Ectodermal cell (in vitro differentiated cells): ENCODE data around the gene SLC4A1AP.

Source experiments
- H3K27ac ChIP-seq: 2 replicates; pipeline ENCODE4 v1.7.0; 2013; ENCODE audit warnings: mild to moderate bottlenecking, low read depth, low read length; ENCODE audit not compliant: insufficient read depth, poor library complexity, severe bottlenecking
- H3K27me3 ChIP-seq: 2 replicates; pipeline ENCODE4 v1.7.0; 2013; ENCODE audit warnings: mild to moderate bottlenecking, low read length; ENCODE audit not compliant: insufficient read depth, control insufficient read depth, poor library complexity, severe bottlenecking
- H3K36me3 ChIP-seq: one replicate; pipeline ENCODE4 v1.7.0; 2013; ENCODE audit warnings: low read length; ENCODE audit not compliant: control insufficient read depth, insufficient read depth
- H3K4me1 ChIP-seq: one replicate; pipeline ENCODE4 v1.7.0; 2013; ENCODE audit warnings: low read length; ENCODE audit not compliant: control insufficient read depth, insufficient read depth
- H3K4me3 ChIP-seq: 2 replicates; pipeline ENCODE4 v1.7.0; 2013; ENCODE audit warnings: low read depth, low read length, control low read depth; ENCODE audit not compliant: insufficient read depth
- H3K9me3 ChIP-seq: 2 replicates; pipeline ENCODE4 v1.7.0; 2013; ENCODE audit warnings: mild to moderate bottlenecking, low read length, moderate library complexity; ENCODE audit not compliant: control insufficient read depth
- WGBS, 2 experiments: methylation state at CpG; one replicate each; pipeline ENCODE4 v1.1.7; 2013; ENCODE audit warnings: missing lambda C conversion rate in 2 of 2; 5-methylcytosine and 5-hydroxymethylcytosine counted together

Gene SLC4A1AP

GRCh38 chr2:27717070-27717795, 53.5 kb downstream of the SLC4A1AP start:
- 65 to 67% methylated on average over 9 of the region's 9 CpGs for WGBS, 2 experiments
- Histone ChIP-seq H3K4me1 (peaks cover 10% of the 10 kb centered on the region), H3K9me3 (no peaks in the 10 kb centered on the region), H3K27ac (no peak overlapping the region), H3K4me3 (no peak overlapping the region), H3K27me3 (peaks cover 28% of the 10 kb centered on the region), H3K36me3 (no peaks in the 10 kb centered on the region)

DNA sequence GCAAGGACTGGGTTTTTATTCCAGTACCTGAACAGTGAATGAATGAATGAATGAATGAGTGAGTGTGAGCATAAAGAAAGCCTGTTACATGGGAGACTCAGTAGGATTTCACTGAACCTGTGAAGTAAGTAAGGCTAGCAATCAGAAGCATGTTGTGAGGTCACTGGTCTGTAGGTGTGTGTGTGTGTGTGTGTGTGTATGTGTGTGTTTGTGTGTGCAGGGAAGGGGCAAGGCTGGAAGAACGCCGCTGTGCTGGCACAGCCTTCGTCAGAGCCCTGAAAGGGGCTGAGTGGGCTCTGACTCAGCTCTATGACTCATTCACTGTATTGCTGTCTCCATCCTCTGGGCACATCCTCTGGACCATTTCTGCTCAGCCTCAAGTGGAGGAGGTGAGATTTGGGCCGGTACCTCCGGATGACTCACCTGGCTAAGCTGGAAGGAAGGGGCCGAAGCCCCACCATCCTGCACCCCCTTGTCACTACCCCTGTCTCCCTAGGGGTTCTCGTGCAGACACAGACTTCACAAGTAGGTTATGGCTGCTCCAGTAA, 56.4 kb downstream of the SLC4A1AP start:
- no peaks in the 10 kb centered on the region for H3K9me3 ChIP-seq
- peaks cover 14% of the 10 kb centered on the region for H3K4me1 ChIP-seq
- peaks cover 20% of the 10 kb centered on the region for H3K27me3 ChIP-seq
- no peak overlapping the region for H3K4me3 ChIP-seq
- WGBS, 2 experiments, result 76 to 87% methylated on average over 7 of the region's 7 CpGs
- no peaks in the 10 kb centered on the region for H3K36me3 ChIP-seq
- no peak overlapping the region for H3K27ac ChIP-seq

- Histone ChIP-seq H3K27me3 (peaks cover 10% of the 10 kb centered on the region), H3K4me1 (peaks cover 11% of the 10 kb centered on the region), H3K9me3 (no peaks in the 10 kb centered on the region), H3K36me3 (no peaks in the 10 kb centered on the region), H3K4me3 (no peak overlapping the region), H3K27ac (no peak overlapping the region)
- 79 to 81% methylated on average over 8 of the region's 8 CpGs for WGBS, 2 experiments
These were observed 57.6 kb downstream of the SLC4A1AP start for GRCh38 chr2:27721335-27721734.

GRCh38 chr2:27721884-27722485, 58.3 kb downstream of the SLC4A1AP start:
- no peak overlapping the region for H3K27ac ChIP-seq
- no peak overlapping the region for H3K4me3 ChIP-seq
- H3K36me3 ChIP-seq, result no peaks in the 10 kb centered on the region
- peaks cover 10% of the 10 kb centered on the region for H3K4me1 ChIP-seq
- 84 to 89% methylated on average over 2 of the region's 2 CpGs for WGBS, 2 experiments
- H3K27me3 ChIP-seq, result peaks cover 4% of the 10 kb centered on the region
- no peaks in the 10 kb centered on the region for H3K9me3 ChIP-seq

- WGBS, 2 experiments, result 48% methylated on average over 11 of the region's 11 CpGs
- H3K27ac ChIP-seq, result no peak overlapping the region
- H3K27me3 ChIP-seq, result no peaks in the 10 kb centered on the region
- H3K4me1 ChIP-seq, result peaks cover 10% of the 10 kb centered on the region
- no peaks in the 10 kb centered on the region for H3K36me3 ChIP-seq
- H3K9me3 ChIP-seq, result no peaks in the 10 kb centered on the region
- no peak overlapping the region for H3K4me3 ChIP-seq
These were observed 59.9 kb downstream of the SLC4A1AP start for GRCh38 chr2:27723372-27724144.

DNA sequence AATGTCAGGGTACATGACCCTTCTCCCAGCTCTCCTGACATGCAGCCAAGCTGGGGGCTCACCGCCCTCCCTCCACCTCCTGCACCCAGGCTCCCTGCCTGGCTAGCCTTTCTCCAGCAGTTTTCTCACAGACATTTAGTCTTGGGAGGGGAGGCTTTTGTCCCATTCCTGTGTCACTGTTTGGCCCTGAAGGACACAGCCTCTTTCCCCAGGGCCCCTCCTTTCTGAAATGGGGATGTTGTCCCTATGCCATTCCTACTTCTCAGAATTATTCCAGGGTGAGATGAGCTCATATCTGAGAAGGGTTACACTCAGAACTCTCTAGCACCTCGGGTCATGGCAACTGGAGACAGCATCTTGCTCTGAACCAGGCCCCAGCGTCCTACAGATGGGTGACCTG, 60.5 kb downstream of the SLC4A1AP start:
- Histone ChIP-seq H3K9me3 (no peaks in the 10 kb centered on the region), H3K27me3 (no peaks in the 10 kb centered on the region), H3K4me1 (peaks cover 10% of the 10 kb centered on the region), H3K36me3 (no peaks in the 10 kb centered on the region), H3K4me3 (no peak overlapping the region), H3K27ac (no peak overlapping the region)
- 72 to 83% methylated on average over 3 of the region's 3 CpGs for WGBS, 2 experiments

DNA sequence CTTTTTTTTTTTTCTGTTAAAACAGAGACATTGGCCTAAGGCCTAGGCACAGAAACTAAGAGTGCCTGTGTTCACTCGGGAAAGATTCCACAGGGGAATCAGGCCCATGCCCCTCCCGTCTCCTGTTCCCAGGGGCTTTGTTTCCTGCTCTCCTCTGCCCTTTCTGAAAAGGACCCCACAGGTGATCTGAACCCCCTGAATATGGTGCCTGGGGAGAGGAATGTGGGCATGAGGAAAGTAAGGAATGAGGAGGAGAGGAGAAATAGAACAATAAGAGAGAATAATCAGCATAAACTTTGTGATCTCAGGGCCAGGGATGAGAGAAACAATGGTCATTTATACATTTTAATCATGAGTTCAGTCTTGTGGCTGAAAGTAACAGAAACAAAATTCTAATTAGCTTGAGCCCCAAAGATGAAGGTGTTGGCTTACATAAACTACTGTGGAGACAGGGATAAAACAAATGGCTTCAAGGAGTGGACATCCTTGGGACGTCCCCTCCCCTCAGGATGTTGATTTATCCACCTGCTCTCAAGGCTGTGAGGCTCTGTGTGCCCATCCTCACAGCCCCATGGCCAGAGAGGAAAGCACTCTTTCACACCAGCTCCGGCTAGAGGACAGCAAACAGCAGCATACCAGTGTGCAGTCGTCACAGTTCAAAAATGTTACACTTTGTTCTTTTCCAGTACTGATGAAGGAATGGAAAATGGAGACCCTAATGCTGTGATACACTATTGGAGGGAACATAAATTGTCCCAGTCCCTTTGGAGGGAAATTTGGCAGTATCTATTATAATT, 61.4 kb downstream of the SLC4A1AP start:
- 51 to 56% methylated on average over 5 of the region's 5 CpGs for WGBS, 2 experiments
- no peak overlapping the region for H3K27ac ChIP-seq

DNA sequence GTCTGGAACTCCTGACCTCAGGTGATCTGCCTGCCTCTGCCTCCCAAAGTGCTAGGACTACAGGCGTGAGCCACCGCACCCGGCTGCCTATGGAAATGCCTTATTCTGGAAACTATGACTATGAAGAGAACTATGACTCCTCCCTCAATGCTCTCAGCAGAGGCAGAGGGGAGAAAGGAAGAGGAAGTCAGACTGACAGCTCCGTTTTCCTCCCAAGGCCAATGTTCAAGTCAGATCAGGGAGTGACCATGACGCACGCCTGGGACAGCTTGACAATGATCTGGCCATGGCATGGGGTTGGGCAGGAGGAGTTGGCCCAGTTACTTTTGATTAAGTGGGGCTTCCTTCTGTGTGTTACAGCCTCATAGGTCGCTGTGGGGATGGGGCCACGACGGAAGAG, 63.6 kb downstream of the SLC4A1AP start:
- 93 to 94% methylated on average over 9 of the region's 9 CpGs for WGBS, 2 experiments

More for the DNA sequence above, 61.4 kb downstream of the SLC4A1AP start:
- Histone ChIP-seq H3K4me1 (peaks cover 10% of the 10 kb centered on the region), H3K27me3 (no peaks in the 10 kb centered on the region), H3K4me3 (no peak overlapping the region), H3K9me3 (no peaks in the 10 kb centered on the region), H3K36me3 (no peaks in the 10 kb centered on the region)

DNA sequence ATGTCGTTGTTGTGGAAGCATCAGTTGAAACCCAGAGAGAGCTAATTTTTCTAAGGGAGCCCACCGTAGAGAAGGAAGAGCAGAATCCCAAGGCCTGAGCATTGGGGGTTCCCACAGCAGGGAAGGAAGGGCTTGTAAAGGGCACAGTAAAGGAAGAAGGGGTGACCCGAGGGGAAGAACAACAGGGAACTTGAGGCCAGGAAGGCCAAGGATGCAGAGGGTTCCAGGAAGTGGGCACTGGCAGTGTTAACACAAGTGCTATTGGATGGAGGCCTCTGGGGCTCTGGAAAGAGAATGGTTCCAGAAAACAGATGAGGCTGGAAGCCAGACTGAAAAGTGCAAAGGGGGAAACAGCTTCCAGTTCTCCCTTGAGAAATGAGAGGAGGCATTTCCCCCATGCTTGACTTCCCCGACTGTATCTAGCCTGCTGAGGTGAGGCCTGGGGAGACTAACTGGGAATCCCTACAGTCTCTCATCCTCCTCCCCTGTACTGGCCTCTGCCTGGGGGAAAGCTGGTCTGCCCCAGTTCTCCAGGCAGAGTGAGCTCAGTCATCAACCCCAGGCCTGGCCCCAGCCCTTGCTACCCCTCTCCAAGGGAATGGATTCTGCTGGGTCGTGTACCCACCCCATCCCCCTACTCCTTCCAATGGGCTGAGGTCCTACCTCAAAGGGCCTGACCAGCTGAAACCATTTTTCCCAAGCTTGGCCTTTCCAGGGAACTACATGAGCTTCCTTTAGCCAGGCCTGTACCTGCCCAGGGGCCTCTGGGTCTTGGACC, 64.6 kb downstream of the SLC4A1AP start:
- Histone ChIP-seq H3K36me3 (no peaks in the 10 kb centered on the region), H3K9me3 (no peaks in the 10 kb centered on the region), H3K4me3 (no peak overlapping the region), H3K27me3 (no peaks in the 10 kb centered on the region), H3K27ac (no peak overlapping the region), H3K4me1 (peaks cover 10% of the 10 kb centered on the region)
- 88 to 90% methylated on average over 5 of the region's 5 CpGs for WGBS, 2 experiments

More for the DNA sequence above, 63.6 kb downstream of the SLC4A1AP start:
- Histone ChIP-seq H3K27me3 (no peaks in the 10 kb centered on the region), H3K9me3 (no peaks in the 10 kb centered on the region), H3K4me1 (peaks cover 10% of the 10 kb centered on the region), H3K4me3 (no peak overlapping the region), H3K36me3 (no peaks in the 10 kb centered on the region), H3K27ac (no peak overlapping the region)
